PC-9 (cell line): ENCODE data around the gene NKAIN2. TPM values are rescaled to one million over a fixed set of nuclear protein-coding genes. Genes with fewer than 3 reads are reported as not detected.

Experiments
- BruUV-seq: library from RNA; stranded (reverse); fragments of 400-500 nt; replicated peaks from 2 replicates; lab custom pipeline; 2021; lab: Mats Ljungman, UMichigan
- CTCF ChIA-PET: fragments of 300-600 bp; sonication (Branson Sonifier 250); formaldehyde crosslinking; loops from one replicate; lab custom pipeline; 2022; ENCODE audit warnings: antibody characterized with exemption; lab: Charles Lee
- POLR2A ChIA-PET: fragments of 300-600 bp; sonication (Branson Sonifier 250); formaldehyde crosslinking; loops from one replicate; lab custom pipeline; 2022; ENCODE audit warnings: antibody characterized with exemption; ENCODE audit not compliant: unreplicated experiment; lab: Charles Lee
- DNase-seq, 2 experiments: peaks; one replicate each; pipeline versions ENCODE4 v3.0.0 to v3.0.0-alpha.2; 2015 to 2022; ENCODE audit warnings: mixed read lengths in 1 of 2
- H2AFZ ChIP-seq: fragments of 200-600 bp; sonication (generic); 2 replicates; pipeline ENCODE4 v1.8.1; 2017; ENCODE audit warnings: antibody characterized with exemption
- H3F3A ChIP-seq: fragments of 200-600 bp; sonication (generic); 2 replicates; pipeline ENCODE4 v1.8.1; 2017; ENCODE audit warnings: antibody characterized with exemption, mild to moderate bottlenecking, low read depth; ENCODE audit not compliant: insufficient read depth
- H3K27ac ChIP-seq: fragments of 200-600 bp; sonication (generic); 2 replicates; pipeline ENCODE4 v1.6.1; 2016; ENCODE audit warnings: mixed run types
- H3K27me3 ChIP-seq: fragments of 200-600 bp; sonication (generic); 2 replicates; pipeline ENCODE4 v1.6.1; 2016; ENCODE audit warnings: low read depth, mixed run types; ENCODE audit not compliant: insufficient read depth
- H3K36me3 ChIP-seq: fragments of 200-600 bp; sonication (generic); 2 replicates; pipeline ENCODE4 v1.6.1; 2016; ENCODE audit warnings: low read depth, mixed run types
- H3K4me1 ChIP-seq: fragments of 200-600 bp; sonication (generic); replicated peaks from 2 replicates; pipeline ENCODE4 v1.6.1; 2016; ENCODE audit warnings: mixed run types; ENCODE audit not compliant: insufficient read depth
- H3K4me2 ChIP-seq: fragments of 200-600 bp; sonication (generic); 2 replicates; pipeline ENCODE4 v1.6.1; 2017; ENCODE audit warnings: mixed run types
- H3K4me3 ChIP-seq: fragments of 200-600 bp; sonication (generic); 2 replicates; pipeline ENCODE4 v1.6.1; 2016; ENCODE audit warnings: mixed run types
- H3K79me2 ChIP-seq: fragments of 200-600 bp; sonication (generic); 2 replicates; pipeline ENCODE4 v1.6.1; 2017; ENCODE audit warnings: low read depth, mixed run types
- H3K9me2 ChIP-seq: fragments of 200-600 bp; sonication (generic); 2 replicates; pipeline ENCODE4 v1.8.1; 2017; ENCODE audit warnings: mild to moderate bottlenecking; ENCODE audit not compliant: insufficient read depth
- H3K9me3 ChIP-seq: fragments of 200-600 bp; sonication (generic); 2 replicates; pipeline ENCODE4 v1.8.1; 2016; ENCODE audit warnings: low read depth; ENCODE audit not compliant: insufficient read depth
- H4K20me1 ChIP-seq: fragments of 200-600 bp; sonication (generic); 2 replicates; pipeline ENCODE4 v1.8.1; 2017; ENCODE audit not compliant: insufficient read depth
- EZH2 ChIP-seq: fragments of 200-600 bp; sonication (generic); IDR thresholded peaks from 2 replicates; pipeline ENCODE4 v1.8.0; 2017; ENCODE audit warnings: antibody characterized with exemption, low read depth
- intact Hi-C: fragments of 100-400 bp; cut with micrococcal nuclease; formaldehyde crosslinking; loops from one replicate; pipeline ENCODE4 v1.10.0; 2022; ENCODE audit not compliant: unreplicated experiment
- total RNA-seq: library from RNA; stranded (reverse); gene quantifications from 2 replicates; pipeline ENCODE4 v1.2.3, GENCODE V29; 2021
- TF ChIP-seq, protein P1 (sequence below): fragments of 200-600 bp; sonication (generic); conservative IDR thresholded peaks from 2 replicates; pipeline ENCODE4 v1.6.1; 2017; ENCODE audit warnings: mixed run types, antibody characterized with exemption, mild to moderate bottlenecking, moderate library complexity

The NKAIN2 gene
- total RNA-seq, 1 experiment from 2014 or later, result not detected

DNA sequence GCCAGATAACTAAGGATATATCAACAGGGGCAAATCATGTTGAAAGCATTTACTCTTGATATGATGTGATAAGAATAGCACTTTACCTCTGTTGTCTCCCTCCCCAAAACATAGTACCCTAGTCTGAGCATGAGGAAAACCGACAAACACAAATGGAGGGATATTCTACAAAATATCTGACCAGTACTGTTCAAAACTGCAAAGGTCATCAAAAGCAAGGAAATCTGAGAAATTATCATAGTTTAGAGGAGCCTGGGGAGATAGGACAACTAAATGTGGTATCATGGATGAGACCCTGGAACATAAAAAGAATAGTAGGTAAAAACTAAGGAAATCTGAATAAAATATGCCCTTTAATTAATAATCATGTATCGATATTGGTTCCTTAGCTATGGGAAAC lies 675.2 kb downstream of the NKAIN2 start:
- ChIA-PET POLR2A (no interaction called here), CTCF (no interaction called here)
- Histone ChIP-seq H4K20me1 (no peaks in the 10 kb centered on the region), H3K36me3 (no peaks in the 10 kb centered on the region), H3K4me3 (no peak overlapping the region), H3K9me2 (no peaks in the 10 kb centered on the region), H3K4me1 (no peaks in the 10 kb centered on the region), H3K9me3 (no peaks in the 10 kb centered on the region), H2AFZ (no peak overlapping the region), H3K79me2 (no peaks in the 10 kb centered on the region), H3F3A (no peaks in the 10 kb centered on the region), H3K27ac (no peak overlapping the region), H3K27me3 (no peaks in the 10 kb centered on the region), H3K4me2 (no peak overlapping the region)
- intact Hi-C loops, result no loop called here
- DNase-seq, result no peak
- TF ChIP-seq EZH2, result no peak
- TF ChIP-seq, protein P1, sequence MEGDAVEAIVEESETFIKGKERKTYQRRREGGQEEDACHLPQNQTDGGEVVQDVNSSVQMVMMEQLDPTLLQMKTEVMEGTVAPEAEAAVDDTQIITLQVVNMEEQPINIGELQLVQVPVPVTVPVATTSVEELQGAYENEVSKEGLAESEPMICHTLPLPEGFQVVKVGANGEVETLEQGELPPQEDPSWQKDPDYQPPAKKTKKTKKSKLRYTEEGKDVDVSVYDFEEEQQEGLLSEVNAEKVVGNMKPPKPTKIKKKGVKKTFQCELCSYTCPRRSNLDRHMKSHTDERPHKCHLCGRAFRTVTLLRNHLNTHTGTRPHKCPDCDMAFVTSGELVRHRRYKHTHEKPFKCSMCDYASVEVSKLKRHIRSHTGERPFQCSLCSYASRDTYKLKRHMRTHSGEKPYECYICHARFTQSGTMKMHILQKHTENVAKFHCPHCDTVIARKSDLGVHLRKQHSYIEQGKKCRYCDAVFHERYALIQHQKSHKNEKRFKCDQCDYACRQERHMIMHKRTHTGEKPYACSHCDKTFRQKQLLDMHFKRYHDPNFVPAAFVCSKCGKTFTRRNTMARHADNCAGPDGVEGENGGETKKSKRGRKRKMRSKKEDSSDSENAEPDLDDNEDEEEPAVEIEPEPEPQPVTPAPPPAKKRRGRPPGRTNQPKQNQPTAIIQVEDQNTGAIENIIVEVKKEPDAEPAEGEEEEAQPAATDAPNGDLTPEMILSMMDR, result no peak
- no TSS peak for BruUV-seq

DNA sequence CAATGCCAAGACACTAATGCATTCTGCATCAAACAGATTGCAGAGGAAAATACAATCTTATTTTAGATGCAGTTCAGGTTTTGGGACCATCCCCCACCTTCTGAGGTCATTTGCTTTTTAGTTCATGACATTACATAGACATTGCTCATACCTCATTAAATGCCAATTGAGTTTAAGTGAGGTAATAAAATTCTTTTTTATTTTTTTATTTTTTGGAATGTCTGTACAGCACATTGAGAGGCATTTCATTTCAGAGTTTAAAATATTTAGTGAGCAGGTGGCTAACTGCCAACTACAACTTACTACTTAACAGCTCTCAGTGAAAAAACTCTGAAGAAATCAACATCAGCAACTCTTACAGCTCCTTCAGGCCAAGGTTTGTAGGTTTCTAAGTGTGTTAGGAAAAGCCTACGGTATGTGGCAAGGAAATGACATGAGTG lies 676.3 kb downstream of the NKAIN2 start:
- DNase-seq, result no peak
- Histone ChIP-seq H3K4me3 (no peak overlapping the region), H3K9me3 (no peaks in the 10 kb centered on the region), H3K9me2 (no peaks in the 10 kb centered on the region), H3K27me3 (no peaks in the 10 kb centered on the region), H3F3A (no peaks in the 10 kb centered on the region), H3K36me3 (no peaks in the 10 kb centered on the region), H2AFZ (no peak overlapping the region), H4K20me1 (no peaks in the 10 kb centered on the region), H3K27ac (no peak overlapping the region), H3K4me1 (no peaks in the 10 kb centered on the region), H3K4me2 (no peak overlapping the region), H3K79me2 (no peaks in the 10 kb centered on the region)
- BruUV-seq, result no TSS peak
- no peak for TF ChIP-seq EZH2
- TF ChIP-seq, protein P1, result no peak
- CTCF ChIA-PET, result no interaction called here
- POLR2A ChIA-PET, result no interaction called here
- intact Hi-C loops, result no loop called here

DNA sequence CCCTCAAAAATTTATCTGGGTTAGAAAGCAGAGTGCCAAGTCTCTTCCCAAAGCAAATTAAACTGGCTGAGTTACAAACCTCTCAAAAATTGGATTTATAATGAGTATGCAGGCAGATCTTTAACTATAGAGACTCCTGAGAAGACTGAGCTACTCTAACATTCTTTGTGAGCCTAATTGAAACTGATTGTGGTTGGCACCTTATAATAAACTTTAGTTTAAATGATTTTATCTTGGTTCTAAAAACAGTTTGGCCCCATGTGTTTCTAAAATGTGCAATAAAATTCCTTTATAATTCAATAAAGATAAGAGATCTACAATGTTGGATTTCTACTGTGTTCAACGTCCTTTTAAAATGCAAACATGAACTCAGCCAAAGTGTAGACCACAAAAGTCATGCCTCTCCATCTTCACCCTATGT lies 678.4 kb downstream of the NKAIN2 start:
- H3K4me1 ChIP-seq, result no peaks in the 10 kb centered on the region
- no peaks in the 10 kb centered on the region for H3K9me2 ChIP-seq
- H3K79me2 ChIP-seq, result no peaks in the 10 kb centered on the region
- BruUV-seq, result no TSS peak
- ChIA-PET POLR2A (no interaction called here), CTCF (no interaction called here)
- no peak overlapping the region for H3K4me2 ChIP-seq
- H3F3A ChIP-seq, result no peaks in the 10 kb centered on the region
- TF ChIP-seq, protein P1, result no peak
- TF ChIP-seq EZH2, result no peak
- H3K36me3 ChIP-seq, result no peaks in the 10 kb centered on the region
- intact Hi-C loops, result no loop called here
- H3K9me3 ChIP-seq, result no peaks in the 10 kb centered on the region
- no peak overlapping the region for H3K27ac ChIP-seq
- no peak overlapping the region for H3K4me3 ChIP-seq
- no peaks in the 10 kb centered on the region for H3K27me3 ChIP-seq
- no peaks in the 10 kb centered on the region for H4K20me1 ChIP-seq
- DNase-seq, result no peak
- H2AFZ ChIP-seq, result no peak overlapping the region; the same call in 1 of the 2 replicates
